GM21423 (cell line): ENCODE results near the gene CLPTM1L.
"Not testable (repeated sequence)": the region's sequence is repeated elsewhere in the genome, so short reads cannot be mapped to it uniquely, and the experiment has no call there.

Experiments
- ATAC-seq: cut with Tn5 transposase; IDR thresholded peaks from one replicate; pipeline ENCODE4 v1.9.1; 2021; ENCODE audit warnings: mild to moderate bottlenecking, moderate library complexity; ENCODE audit not compliant: unreplicated experiment

CLPTM1L gene

GRCh38 chr5:1293416-1294205 is 51.3 kb downstream of the CLPTM1L start:
- ATAC-seq: no peak

GRCh38 chr5:1292846-1293415 is 52.0 kb downstream of the CLPTM1L start:
- no peak for ATAC-seq

- ATAC-seq: no peak
Measured at GRCh38 chr5:1292139-1292538, 52.8 kb downstream of the CLPTM1L start.

- ATAC-seq: no peak
Measured at GRCh38 chr5:1291611-1292080, 53.3 kb downstream of the CLPTM1L start.

GRCh38 chr5:1290956-1291355 is 53.9 kb downstream of the CLPTM1L start:
- not testable (repeated sequence) for ATAC-seq

GRCh38 chr5:1289559-1289958 is 55.3 kb downstream of the CLPTM1L start:
- not testable (repeated sequence) for ATAC-seq

- ATAC-seq: no peak
Measured at GRCh38 chr5:1288439-1289335, 56.2 kb downstream of the CLPTM1L start.

- ATAC-seq: no peak
Measured at GRCh38 chr5:1285883-1286291, 59.0 kb downstream of the CLPTM1L start.

GRCh38 chr5:1285141-1285540 is 59.8 kb downstream of the CLPTM1L start:
- no peak for ATAC-seq

GRCh38 chr5:1284336-1284970 is 60.4 kb downstream of the CLPTM1L start:
- ATAC-seq: not testable (repeated sequence)

- ATAC-seq: not testable (repeated sequence)
Measured at GRCh38 chr5:1283729-1284041, 61.2 kb downstream of the CLPTM1L start.

GRCh38 chr5:1282993-1283728 is 61.7 kb downstream of the CLPTM1L start:
- ATAC-seq: not testable (repeated sequence)

- ATAC-seq: no peak
Measured at GRCh38 chr5:1282131-1282992, 62.5 kb downstream of the CLPTM1L start.

GRCh38 chr5:1281038-1281882 is 63.6 kb downstream of the CLPTM1L start:
- no peak for ATAC-seq

- no peak for ATAC-seq
Measured at GRCh38 chr5:1280177-1281037, 64.5 kb downstream of the CLPTM1L start.

- ATAC-seq: no peak
Measured at GRCh38 chr5:1279443-1280151, 65.3 kb downstream of the CLPTM1L start.
